GM23248 (cell line): ENCODE measurements around the gene EFHC1.

Source experiments
- EZH2 ChIP-seq: fragments of 200-600 bp; sonication (generic); IDR thresholded peaks from 2 replicates; pipeline ENCODE4 v1.6.1; 2018; ENCODE audit warnings: antibody characterized with exemption, mild to moderate bottlenecking; ENCODE audit not compliant: insufficient read depth, poor library complexity, severe bottlenecking
- EZH2phosphoT487 ChIP-seq: fragments of 200-600 bp; sonication (generic); IDR thresholded peaks from 2 replicates; pipeline ENCODE4 v1.6.1; 2018; ENCODE audit warnings: antibody characterized with exemption, moderate library complexity, mild to moderate bottlenecking, low read depth; ENCODE audit not compliant: insufficient read depth

- TF ChIP-seq EZH2phosphoT487, result no peak
- TF ChIP-seq EZH2, result no peak
These were observed 82.3 kb downstream of the EFHC1 start for GRCh38 chr6:52502306-52503029.
